CD4-positive, alpha-beta T cell treated with Interleukin-1 beta for 1 hour (primary cell): ENCODE data around the gene GABBR2.

Experiments used
- DNase-seq, 2 donors: peaks; one replicate each; pipeline ENCODE4 v3.0.0-alpha.2; 2020 to 2022

The GABBR2 gene

GRCh38 chr9:98625728-98626127 lies 83.0 kb downstream of the GABBR2 start:
- DNase-seq, result no peak

GRCh38 chr9:98619788-98620187 lies 88.9 kb downstream of the GABBR2 start:
- no peak for DNase-seq

GRCh38 chr9:98615633-98616032 lies 93.1 kb downstream of the GABBR2 start:
- DNase-seq, result no peak

GRCh38 chr9:98614941-98615340 lies 93.8 kb downstream of the GABBR2 start:
- DNase-seq, result no peak

GRCh38 chr9:98612061-98612752 lies 96.5 kb downstream of the GABBR2 start:
- no peak for DNase-seq

GRCh38 chr9:98611319-98611718 lies 97.4 kb downstream of the GABBR2 start:
- DNase-seq, result no peak

GRCh38 chr9:98610711-98611110 lies 98.0 kb downstream of the GABBR2 start:
- no peak for DNase-seq

- DNase-seq, result no peak
Measured at GRCh38 chr9:98610211-98610610, 98.5 kb downstream of the GABBR2 start.

GRCh38 chr9:98609646-98610045 lies 99.1 kb downstream of the GABBR2 start:
- DNase-seq, result no peak

- no peak for DNase-seq
Measured at GRCh38 chr9:98607787-98608186, 100.9 kb downstream of the GABBR2 start.

GRCh38 chr9:98607152-98607551 lies 101.6 kb downstream of the GABBR2 start:
- no peak for DNase-seq

GRCh38 chr9:98606730-98607129 lies 102.0 kb downstream of the GABBR2 start:
- no peak for DNase-seq

- DNase-seq, result no peak
Measured at GRCh38 chr9:98605116-98605515, 103.6 kb downstream of the GABBR2 start.

- no peak for DNase-seq
Measured at GRCh38 chr9:98603821-98604383, 104.8 kb downstream of the GABBR2 start.

- no peak for DNase-seq
Measured at GRCh38 chr9:98602839-98603500, 105.8 kb downstream of the GABBR2 start.

GRCh38 chr9:98600631-98601030 lies 108.1 kb downstream of the GABBR2 start:
- DNase-seq, result no peak

GRCh38 chr9:98599566-98600216 lies 109.0 kb downstream of the GABBR2 start:
- DNase-seq, result no peak

- DNase-seq, result no peak
Measured at GRCh38 chr9:98598861-98599260, 109.9 kb downstream of the GABBR2 start.

- no peak for DNase-seq
Measured at GRCh38 chr9:98597236-98597771, 111.4 kb downstream of the GABBR2 start.

GRCh38 chr9:98596486-98596885 lies 112.2 kb downstream of the GABBR2 start:
- DNase-seq, result no peak

- DNase-seq, result no peak
Measured at GRCh38 chr9:98594546-98595160, 114.1 kb downstream of the GABBR2 start.

GRCh38 chr9:98593354-98594253 lies 115.1 kb downstream of the GABBR2 start:
- DNase-seq, result no peak
